Activated gamma-delta T cell (primary cell): ENCODE measurements around the gene TERC.
"Not testable (repeated sequence)": the region's sequence is repeated elsewhere in the genome, so short reads cannot be mapped to it uniquely, and the experiment has no call there.

Source experiments
- DNase-seq: peaks from one replicate; lab custom pipeline; 2025; lab: John Stamatoyannopoulos, UW

The TERC gene

GRCh38 chr3:169771497-169772304, 6.8 kb upstream of the TERC start:
- DNase-seq: no peak

GRCh38 chr3:169769287-169770181, 4.7 kb upstream of the TERC start, which contains the start of gene ACTRT3:
Gene ACTRT3, minus strand, starts transcription at chr3:169769561. Its CDS starts 41 bp downstream, at chr3:169769520.
- DNase-seq: peak; percentile 39

GRCh38 chr3:169764312-169764881, 463 bp downstream of the TERC start:
- peak; percentile 54 for DNase-seq

GRCh38 chr3:169760479-169760878, 4.4 kb downstream of the TERC start:
- no peak for DNase-seq

GRCh38 chr3:169759256-169759655, 5.6 kb downstream of the TERC start:
- no peak for DNase-seq

- no peak for DNase-seq
These were observed 6.4 kb downstream of the TERC start for GRCh38 chr3:169758359-169758994.

- no peak for DNase-seq
These were observed 9.4 kb downstream of the TERC start for GRCh38 chr3:169755488-169755887.

GRCh38 chr3:169754711-169755110, 10.1 kb downstream of the TERC start:
- no peak for DNase-seq

- DNase-seq: no peak
These were observed 13.0 kb downstream of the TERC start for GRCh38 chr3:169751875-169752274.

- no peak for DNase-seq
These were observed 14.2 kb downstream of the TERC start for GRCh38 chr3:169750665-169751064.

GRCh38 chr3:169748670-169749069, 16.2 kb downstream of the TERC start:
- DNase-seq: no peak

- DNase-seq: no peak
These were observed 17.9 kb downstream of the TERC start for GRCh38 chr3:169746924-169747323.

GRCh38 chr3:169744366-169745054, 20.4 kb downstream of the TERC start:
- DNase-seq: no peak

- no peak for DNase-seq
These were observed 25.8 kb downstream of the TERC start for GRCh38 chr3:169739067-169739466.

- not testable (repeated sequence) for DNase-seq
These were observed 33.0 kb downstream of the TERC start for GRCh38 chr3:169731857-169732256.

GRCh38 chr3:169722724-169723123, 42.1 kb downstream of the TERC start:
- no peak for DNase-seq

- not testable (repeated sequence) for DNase-seq
These were observed 46.4 kb downstream of the TERC start for GRCh38 chr3:169718415-169718814.
